H9 (cell line): Measurements from ENCODE around the gene SCAMP5. TPM values are rescaled to one million over a fixed set of nuclear protein-coding genes. Genes with fewer than 3 reads are reported as not detected.

Experiments used
- DNase-seq: peaks from one replicate; pipeline ENCODE4 v3.0.0-alpha.2; 2017
- H2AFZ ChIP-seq: one replicate; pipeline ENCODE4 v1.6.1; 2013; ENCODE audit warnings: mild to moderate bottlenecking, low read length, control low read depth, moderate library complexity
- H2AK5ac ChIP-seq: 2 replicates; pipeline ENCODE4 v1.6.1; 2013; ENCODE audit warnings: low read length, control low read depth, mixed read lengths; ENCODE audit not compliant: insufficient read length
- H2BK120ac ChIP-seq: one replicate; pipeline ENCODE4 v1.6.1; 2013; ENCODE audit warnings: low read depth, mild to moderate bottlenecking, low read length, control low read depth, inconsistent platforms; ENCODE audit not compliant: poor library complexity, severe bottlenecking
- H2BK12ac ChIP-seq: 2 replicates; pipeline ENCODE4 v1.6.1; 2013; ENCODE audit warnings: low read length, control low read depth, mixed read lengths, low read depth; ENCODE audit not compliant: insufficient read length
- H2BK15ac ChIP-seq: 2 replicates; pipeline ENCODE4 v1.6.1; 2013; ENCODE audit warnings: low read depth, low read length, control low read depth
- H2BK20ac ChIP-seq: one replicate; pipeline ENCODE4 v1.6.1; 2013; ENCODE audit warnings: low read depth, mild to moderate bottlenecking, low read length, control low read depth, inconsistent platforms; ENCODE audit not compliant: poor library complexity, severe bottlenecking
- H2BK5ac ChIP-seq: 2 replicates; pipeline ENCODE4 v1.6.1; 2013; ENCODE audit warnings: low read length, control low read depth, mixed read lengths; ENCODE audit not compliant: insufficient read length
- H3K14ac ChIP-seq: 2 replicates; pipeline ENCODE4 v1.6.1; 2013; ENCODE audit warnings: low read length, control low read depth; ENCODE audit not compliant: insufficient read depth
- H3K18ac ChIP-seq: 2 replicates; pipeline ENCODE4 v1.6.1; 2013; ENCODE audit warnings: low read depth, mild to moderate bottlenecking, mixed read lengths, low read length, control low read depth; ENCODE audit not compliant: insufficient read length
- H3K23ac ChIP-seq: 2 replicates; pipeline ENCODE4 v1.6.1; 2013; ENCODE audit warnings: low read length, control low read depth, mixed read lengths, low read depth; ENCODE audit not compliant: insufficient read length
- H3K23me2 ChIP-seq: 2 replicates; pipeline ENCODE4 v1.6.1; 2013; ENCODE audit warnings: low read depth, mild to moderate bottlenecking, mixed read lengths, low read length, control low read depth; ENCODE audit not compliant: insufficient read length, poor library complexity, severe bottlenecking
- H3K27ac ChIP-seq: 2 replicates; pipeline ENCODE4 v1.5.1; 2013; ENCODE audit warnings: low read length, control low read depth, mixed read lengths, low read depth; ENCODE audit not compliant: insufficient read length
- H3K27me3 ChIP-seq: 2 replicates; pipeline ENCODE4 v1.6.1; 2013; ENCODE audit warnings: low read length, control low read depth, inconsistent platforms; ENCODE audit not compliant: insufficient read depth
- H3K4ac ChIP-seq: 2 replicates; pipeline ENCODE4 v1.6.1; 2013; ENCODE audit warnings: low read depth, mild to moderate bottlenecking, control low read depth, inconsistent platforms, low read length, moderate library complexity
- H3K4me1 ChIP-seq: 2 replicates; pipeline ENCODE4 v1.6.1; 2013; ENCODE audit warnings: low read length, control low read depth, inconsistent platforms; ENCODE audit not compliant: insufficient read depth
- H3K4me2 ChIP-seq: 2 replicates; pipeline ENCODE4 v1.6.1; 2013; ENCODE audit warnings: low read length, control low read depth, mixed read lengths; ENCODE audit not compliant: insufficient read length, insufficient read depth
- H3K56ac ChIP-seq: 2 replicates; pipeline ENCODE4 v1.6.1; 2013; ENCODE audit warnings: low read depth, mild to moderate bottlenecking, mixed read lengths, low read length, control low read depth; ENCODE audit not compliant: insufficient read length
- H3K79me1 ChIP-seq: 2 replicates; pipeline ENCODE4 v1.6.1; 2013; ENCODE audit warnings: low read depth, mild to moderate bottlenecking, moderate library complexity, low read length, control low read depth, inconsistent platforms; ENCODE audit not compliant: insufficient read depth, poor library complexity, severe bottlenecking
- H3K79me2 ChIP-seq: 2 replicates; pipeline ENCODE4 v1.6.1; 2013; ENCODE audit warnings: low read length, control low read depth, inconsistent platforms; ENCODE audit not compliant: insufficient read depth
- H3K9ac ChIP-seq: 2 replicates; pipeline ENCODE4 v1.6.1; 2013; ENCODE audit warnings: low read length, control low read depth, mixed read lengths; ENCODE audit not compliant: insufficient read length; ENCODE audit errors: extremely low read depth
- H3K9me3 ChIP-seq: one replicate; pipeline ENCODE4 v1.6.1; 2013; ENCODE audit warnings: low read depth, low read length, inconsistent platforms; ENCODE audit not compliant: control insufficient read depth
- H3T11ph ChIP-seq: one replicate; pipeline ENCODE4 v1.6.1; 2013; ENCODE audit warnings: mild to moderate bottlenecking, low read length, control low read depth, inconsistent platforms
- H4K20me1 ChIP-seq: one replicate; pipeline ENCODE4 v1.6.1; 2013; ENCODE audit not compliant: control insufficient read depth, insufficient read length, insufficient read depth
- H4K5ac ChIP-seq: 2 replicates; pipeline ENCODE4 v1.6.1; 2013; ENCODE audit warnings: low read depth, mild to moderate bottlenecking, mixed read lengths, low read length, control low read depth; ENCODE audit not compliant: insufficient read length
- H4K8ac ChIP-seq: replicated peaks from 2 replicates; pipeline ENCODE4 v1.6.1; 2013; ENCODE audit warnings: low read length, control low read depth, mixed read lengths, low read depth; ENCODE audit not compliant: insufficient read length
- H4K91ac ChIP-seq: 2 replicates; pipeline ENCODE4 v1.6.1; 2013; ENCODE audit warnings: low read depth, mild to moderate bottlenecking, moderate library complexity, mixed read lengths, low read length, control low read depth; ENCODE audit not compliant: insufficient read length
- H3K27ac Mint-ChIP-seq, 3 experiments: 2 replicates in 2 of 3; 3 replicates in 1 of 3; pipeline ENCODE4 v1.8.0; 2020 to 2021; ENCODE audit warnings: mixed read lengths in 3 of 3, mild to moderate bottlenecking in 1 of 3, moderate library complexity in 1 of 3
- H3K27me3 Mint-ChIP-seq: 2 replicates; pipeline ENCODE4 v1.8.0; 2021; ENCODE audit warnings: low read depth, mild to moderate bottlenecking, moderate library complexity, mixed read lengths
- H3K36me3 Mint-ChIP-seq, 3 experiments: 2 replicates in 2 of 3; 3 replicates in 1 of 3; pipeline ENCODE4 v1.8.0; 2020 to 2021; ENCODE audit warnings: low read depth in 3 of 3, mixed read lengths in 3 of 3; ENCODE audit not compliant: insufficient read depth in 1 of 3
- H3K4me1 Mint-ChIP-seq, 2 experiments: 2 replicates each; pipeline ENCODE4 v1.8.0; 2020; ENCODE audit warnings: mixed read lengths in 2 of 2
- H3K4me3 Mint-ChIP-seq, 2 experiments: 2 replicates in 1 of 2; 3 replicates in 1 of 2; pipeline ENCODE4 v1.8.0; 2020 to 2021; ENCODE audit warnings: mild to moderate bottlenecking in 2 of 2, mixed read lengths in 2 of 2, moderate library complexity in 1 of 2
- H3K9me3 Mint-ChIP-seq, 2 experiments: 2 replicates in 1 of 2; 3 replicates in 1 of 2; pipeline ENCODE4 v1.8.0; 2020; ENCODE audit warnings: mild to moderate bottlenecking in 2 of 2, mixed read lengths in 2 of 2, moderate library complexity in 1 of 2
- WGBS: extraction: QIAGEN DNeasy Blood & Tissue Kit; methylation state at CpG from one replicate; pipeline ENCODE4 v1.1.7; 2013; ENCODE audit warnings: missing lambda C conversion rate, low lambda C conversion rate, mixed read lengths; ENCODE audit not compliant: insufficient read length; ENCODE audit errors: extremely low coverage; 5-methylcytosine and 5-hydroxymethylcytosine counted together
- total RNA-seq: library from RNA; stranded (reverse); gene quantifications from 2 replicates; pipeline ENCODE4 v1.2.1, GENCODE V29; 2021
- TF ChIP-seq, protein P1 (sequence below): fragments of 200-600 bp; sonication (generic); conservative IDR thresholded peaks from 3 replicates; pipeline ENCODE4 v1.8.0; 2021; ENCODE audit warnings: antibody characterized with exemption, mild to moderate bottlenecking

SCAMP5 gene
- total RNA-seq, 1 experiment from 2014 or later: 47.8 TPM

DNA sequence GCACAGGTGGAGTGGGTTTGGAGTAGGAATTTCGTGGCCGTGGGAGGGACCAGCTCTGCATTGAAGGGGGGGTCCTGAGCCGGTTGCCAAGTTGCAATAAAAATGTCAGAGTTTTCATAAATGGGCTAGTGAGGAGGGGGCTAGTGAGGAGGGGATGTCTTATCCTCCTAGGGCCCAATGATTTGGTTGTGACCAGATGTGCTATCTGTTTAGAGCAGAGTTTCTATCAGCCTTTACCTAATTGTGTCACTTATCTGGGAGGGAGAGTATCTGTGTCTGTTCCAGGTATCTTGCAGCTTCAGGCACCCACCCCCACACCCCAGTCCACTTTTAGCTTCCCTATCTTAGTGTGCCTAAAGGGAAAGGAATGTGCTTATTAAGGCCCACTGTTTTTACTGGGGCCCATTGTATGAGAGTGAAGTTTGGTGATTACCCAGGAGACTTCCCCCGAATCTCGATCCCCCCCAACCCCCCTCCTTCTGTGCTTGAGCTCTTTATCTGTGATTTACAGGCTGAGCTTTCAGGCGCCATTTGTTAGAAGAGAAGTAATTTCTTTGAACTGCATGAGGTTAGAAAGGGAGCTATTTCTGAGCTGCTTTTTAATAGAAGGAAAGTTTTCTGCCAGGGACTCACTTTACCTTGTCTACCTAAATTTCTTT is 70.6 kb downstream of the SCAMP5 start:
- WGBS: no CpG with 5 or more reads among the region's 6 CpGs
- H3K14ac ChIP-seq: no peak overlapping the region
- H3K9ac ChIP-seq: no peak overlapping the region
- no peak for DNase-seq
- H3K4me2 ChIP-seq: no peak overlapping the region
- no peaks in the 10 kb centered on the region for H3K27me3 ChIP-seq
- H3K4me1 Mint-ChIP-seq: peaks cover 19 to 22% of the 10 kb centered on the region in 2 experiments
- H3K27ac Mint-ChIP-seq: no peak overlapping the region; a peak in 1 of 7 replicates
- H2AFZ ChIP-seq: no peak overlapping the region
- H4K20me1 ChIP-seq: no peaks in the 10 kb centered on the region
- no peak overlapping the region for H3K27ac ChIP-seq
- no peak overlapping the region for H2BK120ac ChIP-seq
- no peak overlapping the region for H2BK15ac ChIP-seq
- H3K18ac ChIP-seq: no peak overlapping the region
- no peaks in the 10 kb centered on the region; the same call in 1 of the 2 replicates for H3K4me1 ChIP-seq
- no peak overlapping the region for H4K8ac ChIP-seq
- H3K79me1 ChIP-seq: no peaks in the 10 kb centered on the region
- no peaks in the 10 kb centered on the region for H3K23me2 ChIP-seq
- no peak overlapping the region for H2BK12ac ChIP-seq
- no peak overlapping the region for H3K56ac ChIP-seq
- no peak overlapping the region for H3K4me3 Mint-ChIP-seq
- no peak overlapping the region for H2BK5ac ChIP-seq
- no peak overlapping the region for H4K91ac ChIP-seq
- peaks cover 6 to 19% (median 9%) of the 10 kb centered on the region in 3 experiments for H3K36me3 Mint-ChIP-seq
- H3K4ac ChIP-seq: no peak overlapping the region
- peaks cover 11 to 20% of the 10 kb centered on the region in 2 experiments for H3K9me3 Mint-ChIP-seq
- no peak overlapping the region for H2AK5ac ChIP-seq
- TF ChIP-seq, protein P1, sequence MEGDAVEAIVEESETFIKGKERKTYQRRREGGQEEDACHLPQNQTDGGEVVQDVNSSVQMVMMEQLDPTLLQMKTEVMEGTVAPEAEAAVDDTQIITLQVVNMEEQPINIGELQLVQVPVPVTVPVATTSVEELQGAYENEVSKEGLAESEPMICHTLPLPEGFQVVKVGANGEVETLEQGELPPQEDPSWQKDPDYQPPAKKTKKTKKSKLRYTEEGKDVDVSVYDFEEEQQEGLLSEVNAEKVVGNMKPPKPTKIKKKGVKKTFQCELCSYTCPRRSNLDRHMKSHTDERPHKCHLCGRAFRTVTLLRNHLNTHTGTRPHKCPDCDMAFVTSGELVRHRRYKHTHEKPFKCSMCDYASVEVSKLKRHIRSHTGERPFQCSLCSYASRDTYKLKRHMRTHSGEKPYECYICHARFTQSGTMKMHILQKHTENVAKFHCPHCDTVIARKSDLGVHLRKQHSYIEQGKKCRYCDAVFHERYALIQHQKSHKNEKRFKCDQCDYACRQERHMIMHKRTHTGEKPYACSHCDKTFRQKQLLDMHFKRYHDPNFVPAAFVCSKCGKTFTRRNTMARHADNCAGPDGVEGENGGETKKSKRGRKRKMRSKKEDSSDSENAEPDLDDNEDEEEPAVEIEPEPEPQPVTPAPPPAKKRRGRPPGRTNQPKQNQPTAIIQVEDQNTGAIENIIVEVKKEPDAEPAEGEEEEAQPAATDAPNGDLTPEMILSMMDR: no peak
- H4K5ac ChIP-seq: no peak overlapping the region
- peaks cover 14% of the 10 kb centered on the region for H3K27me3 Mint-ChIP-seq
- no peak overlapping the region for H3T11ph ChIP-seq
- H3K79me2 ChIP-seq: no peaks in the 10 kb centered on the region
- H3K9me3 ChIP-seq: no peaks in the 10 kb centered on the region
- H3K23ac ChIP-seq: no peak overlapping the region
- H2BK20ac ChIP-seq: no peak overlapping the region
